ENCODE results near the gene NUP210L.
"Not testable (repeated sequence)": the region's sequence is repeated elsewhere in the genome, so short reads cannot be mapped to it uniquely, and the experiment has no call there.

Gene NUP210L

DNA sequence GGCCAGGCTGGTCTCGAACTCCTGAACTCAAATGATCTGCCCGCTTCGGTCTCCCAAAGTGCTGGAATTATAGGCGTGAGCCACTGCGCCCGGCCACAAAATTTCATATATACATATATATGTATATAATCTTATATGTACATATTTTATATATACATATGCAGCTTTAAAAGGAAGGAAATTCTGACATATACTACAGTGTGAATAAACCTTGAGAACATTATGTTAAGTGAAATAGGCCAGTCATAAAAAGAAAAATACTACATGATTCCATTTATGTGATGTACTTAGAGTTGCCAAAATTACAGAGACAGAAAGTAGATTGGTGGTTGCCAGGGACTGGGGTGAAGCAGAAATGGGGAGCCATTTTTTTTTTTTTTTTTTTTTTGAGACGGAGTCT is 63.2 kb downstream of the NUP210L start:
- no peaks in the 10 kb centered on the region for H3K9me3 ChIP-seq (ENCODE audit: control insufficient read depth, insufficient read depth, low read length)
- H3K36me3 ChIP-seq (ENCODE audit: control insufficient read depth, insufficient read depth, low read length), result no peaks in the 10 kb centered on the region
- H3K27me3 ChIP-seq (ENCODE audit: control insufficient read depth, insufficient read depth, low read length), result no peaks in the 10 kb centered on the region
- H3K4me1 ChIP-seq (ENCODE audit: control insufficient read depth, insufficient read depth, low read length), result no peaks in the 10 kb centered on the region
- H3K9ac ChIP-seq (ENCODE audit: low read depth, low read length), result no peak overlapping the region
- no peak overlapping the region for H3K4me3 ChIP-seq (ENCODE audit: low read depth, low read length)

DNA sequence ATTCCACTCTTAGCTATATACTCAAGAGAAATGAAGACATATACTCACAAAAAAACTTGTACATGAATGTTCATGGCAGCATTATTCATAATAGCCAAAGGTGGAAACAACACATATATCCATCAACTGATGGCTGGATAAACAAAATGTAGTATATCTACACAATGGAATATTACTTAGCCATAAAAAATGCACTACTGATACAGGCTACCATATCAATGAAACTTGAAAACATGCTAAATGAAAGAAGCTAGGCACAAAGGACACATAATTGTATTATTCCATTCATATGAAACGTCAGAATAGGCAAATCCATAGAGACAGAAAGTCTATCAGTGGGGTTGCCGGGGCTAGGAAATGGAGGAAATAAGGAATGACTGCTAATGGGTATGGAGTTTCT is 67.3 kb downstream of the NUP210L start:
- H3K9me3 ChIP-seq (ENCODE audit: control insufficient read depth, insufficient read depth, low read length), result no peaks in the 10 kb centered on the region
- no peaks in the 10 kb centered on the region for H3K4me1 ChIP-seq (ENCODE audit: control insufficient read depth, insufficient read depth, low read length)
- H3K36me3 ChIP-seq (ENCODE audit: control insufficient read depth, insufficient read depth, low read length), result no peaks in the 10 kb centered on the region
- no peak overlapping the region for H3K4me3 ChIP-seq (ENCODE audit: low read depth, low read length)
- no peaks in the 10 kb centered on the region for H3K27me3 ChIP-seq (ENCODE audit: control insufficient read depth, insufficient read depth, low read length)
- H3K9ac ChIP-seq (ENCODE audit: low read depth, low read length), result no peak overlapping the region

DNA sequence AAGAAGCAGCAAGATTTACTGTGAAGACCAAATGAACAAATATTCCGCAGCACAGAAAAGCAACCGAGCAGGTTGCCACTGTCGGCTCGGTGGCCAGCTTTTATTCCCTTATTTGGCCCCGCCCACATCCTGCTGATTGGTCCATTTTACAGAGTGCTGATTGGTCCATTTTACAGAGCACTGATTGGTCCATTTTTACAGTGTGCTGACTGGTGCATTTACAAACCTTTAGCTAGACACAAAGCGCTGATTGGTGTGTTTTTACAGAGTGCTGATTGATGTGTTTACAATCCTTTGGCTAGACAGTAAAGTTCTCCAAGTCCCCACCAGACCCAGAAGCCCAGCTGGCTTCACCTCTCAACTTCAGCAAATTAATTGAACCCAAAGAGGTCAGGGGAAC is 71.8 kb downstream of the NUP210L start:
- not testable (repeated sequence) for H3K27me3 ChIP-seq (ENCODE audit: control insufficient read depth, insufficient read depth, low read length); H3K4me1 ChIP-seq (ENCODE audit: control insufficient read depth, insufficient read depth, low read length)

GRCh38 chr1:154081386-154082126 is 73.3 kb downstream of the NUP210L start:
- H3K9me3 ChIP-seq (ENCODE audit: control insufficient read depth, insufficient read depth, low read length), result no peaks in the 10 kb centered on the region
- no peaks in the 10 kb centered on the region for H3K4me1 ChIP-seq (ENCODE audit: control insufficient read depth, insufficient read depth, low read length)
- no peaks in the 10 kb centered on the region for H3K27me3 ChIP-seq (ENCODE audit: control insufficient read depth, insufficient read depth, low read length)
- no peak overlapping the region for H3K9ac ChIP-seq (ENCODE audit: low read depth, low read length)
- H3K4me3 ChIP-seq (ENCODE audit: low read depth, low read length), result no peak overlapping the region
- H3K36me3 ChIP-seq (ENCODE audit: control insufficient read depth, insufficient read depth, low read length), result no peaks in the 10 kb centered on the region

More for the DNA sequence above, 71.8 kb downstream of the NUP210L start:
- not testable (repeated sequence) for H3K9ac ChIP-seq (ENCODE audit: low read depth, low read length); H3K36me3 ChIP-seq (ENCODE audit: control insufficient read depth, insufficient read depth, low read length); H3K9me3 ChIP-seq (ENCODE audit: control insufficient read depth, insufficient read depth, low read length); H3K4me3 ChIP-seq (ENCODE audit: low read depth, low read length)

DNA sequence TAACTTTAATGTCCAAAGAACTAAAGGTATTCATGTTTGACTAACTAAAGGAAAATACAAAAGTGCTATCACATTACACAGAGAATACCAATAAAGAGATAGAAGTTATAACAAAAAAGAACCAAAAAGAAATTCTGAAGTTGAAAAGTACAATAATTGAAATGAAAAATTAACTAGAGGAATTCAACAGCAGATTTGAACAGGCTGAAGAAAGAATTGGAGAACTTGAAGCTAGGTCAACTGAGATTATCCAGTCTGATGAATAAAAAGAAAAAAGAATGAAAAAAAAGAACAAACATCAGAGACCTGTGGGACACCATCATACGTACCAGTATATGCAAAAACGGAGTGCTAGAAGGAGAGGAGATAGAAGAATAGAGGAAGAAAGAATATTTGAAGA is 78.5 kb downstream of the NUP210L start:
- H3K9me3 ChIP-seq (ENCODE audit: control insufficient read depth, insufficient read depth, low read length), result no peaks in the 10 kb centered on the region
- no peaks in the 10 kb centered on the region for H3K4me1 ChIP-seq (ENCODE audit: control insufficient read depth, insufficient read depth, low read length)
- no peak overlapping the region for H3K9ac ChIP-seq (ENCODE audit: low read depth, low read length)
- H3K4me3 ChIP-seq (ENCODE audit: low read depth, low read length), result no peak overlapping the region
- no peaks in the 10 kb centered on the region for H3K27me3 ChIP-seq (ENCODE audit: control insufficient read depth, insufficient read depth, low read length)
- no peaks in the 10 kb centered on the region for H3K36me3 ChIP-seq (ENCODE audit: control insufficient read depth, insufficient read depth, low read length)

- no peak overlapping the region for H3K9ac ChIP-seq (ENCODE audit: low read depth, low read length)
- no peaks in the 10 kb centered on the region for H3K4me1 ChIP-seq (ENCODE audit: control insufficient read depth, insufficient read depth, low read length)
- H3K36me3 ChIP-seq (ENCODE audit: control insufficient read depth, insufficient read depth, low read length), result no peaks in the 10 kb centered on the region
- H3K9me3 ChIP-seq (ENCODE audit: control insufficient read depth, insufficient read depth, low read length), result no peaks in the 10 kb centered on the region
- H3K27me3 ChIP-seq (ENCODE audit: control insufficient read depth, insufficient read depth, low read length), result no peaks in the 10 kb centered on the region
- H3K4me3 ChIP-seq (ENCODE audit: low read depth, low read length), result no peak overlapping the region
Observed at GRCh38 chr1:154075746-154076145, 79.1 kb downstream of the NUP210L start.

DNA sequence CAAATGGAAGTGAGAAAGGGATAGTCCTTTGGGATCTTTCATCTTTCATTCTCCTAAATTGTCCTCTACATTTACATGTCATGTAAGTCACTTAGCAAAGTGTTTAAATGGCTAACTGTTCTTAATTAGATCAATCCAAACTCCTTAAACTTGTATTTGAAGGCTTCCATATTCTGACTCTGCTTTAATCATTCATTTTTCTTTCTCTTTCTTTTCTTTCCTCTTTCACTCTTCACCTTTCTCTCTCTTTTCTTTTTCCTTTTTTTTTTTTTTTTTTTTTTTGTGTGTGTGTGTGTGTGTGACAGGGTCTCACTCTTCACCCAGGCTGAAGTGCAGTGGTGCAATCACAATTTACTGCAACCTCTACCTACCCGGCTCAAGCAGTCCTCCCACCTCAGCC is 92.6 kb downstream of the NUP210L start:
- Histone ChIP-seq H3K4me1 (ENCODE audit: control insufficient read depth, insufficient read depth, low read length) (no peaks in the 10 kb centered on the region), H3K36me3 (ENCODE audit: control insufficient read depth, insufficient read depth, low read length) (no peaks in the 10 kb centered on the region), H3K4me3 (ENCODE audit: low read depth, low read length) (no peak overlapping the region), H3K9me3 (ENCODE audit: control insufficient read depth, insufficient read depth, low read length) (no peaks in the 10 kb centered on the region), H3K9ac (ENCODE audit: low read depth, low read length) (no peak overlapping the region), H3K27me3 (ENCODE audit: control insufficient read depth, insufficient read depth, low read length) (no peaks in the 10 kb centered on the region)

DNA sequence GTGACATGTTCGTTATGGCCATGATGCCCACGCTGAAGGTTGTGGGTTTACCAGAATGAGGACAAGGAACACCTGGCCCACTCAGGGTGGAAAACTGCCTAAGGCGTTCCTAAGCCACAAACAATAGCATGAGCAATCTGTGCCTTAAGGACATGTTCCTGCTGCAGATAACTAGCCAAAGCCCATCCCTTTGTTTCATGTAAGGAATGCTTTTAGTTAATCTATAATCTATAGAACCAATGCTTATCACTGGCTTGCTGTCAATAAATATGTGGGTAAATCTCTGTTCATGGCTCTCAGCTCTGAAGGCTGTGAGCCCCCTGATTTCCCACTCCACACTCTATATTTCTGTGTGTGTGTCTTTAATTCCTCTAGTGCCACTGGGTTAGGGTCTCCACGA is 107.4 kb downstream of the NUP210L start:
- H3K9me3 ChIP-seq (ENCODE audit: control insufficient read depth, insufficient read depth, low read length); H3K4me1 ChIP-seq (ENCODE audit: control insufficient read depth, insufficient read depth, low read length); H3K27me3 ChIP-seq (ENCODE audit: control insufficient read depth, insufficient read depth, low read length); H3K4me3 ChIP-seq (ENCODE audit: low read depth, low read length); H3K36me3 ChIP-seq (ENCODE audit: control insufficient read depth, insufficient read depth, low read length); H3K9ac ChIP-seq (ENCODE audit: low read depth, low read length): not testable (repeated sequence)

DNA sequence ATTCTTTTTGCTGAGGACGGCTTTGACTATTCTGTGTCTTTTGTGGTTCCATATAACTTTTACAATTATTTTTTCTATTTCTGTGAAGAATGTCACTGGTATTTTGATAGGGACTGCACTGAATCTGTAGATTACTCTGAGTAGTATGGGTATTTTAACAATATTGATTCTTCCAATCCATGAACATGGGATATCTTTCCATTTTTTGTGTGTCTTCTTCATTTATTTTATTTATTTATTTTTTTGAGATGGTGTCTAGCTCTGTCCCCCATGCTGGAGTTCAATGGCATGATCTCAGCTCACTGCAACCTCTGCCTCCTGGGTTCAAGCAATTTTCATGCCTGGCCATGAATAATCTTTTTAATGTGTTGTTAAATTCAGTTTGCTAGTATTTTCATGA is 121.2 kb downstream of the NUP210L start:
- H3K36me3 ChIP-seq (ENCODE audit: control insufficient read depth, insufficient read depth, low read length); H3K9me3 ChIP-seq (ENCODE audit: control insufficient read depth, insufficient read depth, low read length); H3K27me3 ChIP-seq (ENCODE audit: control insufficient read depth, insufficient read depth, low read length); H3K4me1 ChIP-seq (ENCODE audit: control insufficient read depth, insufficient read depth, low read length); H3K9ac ChIP-seq (ENCODE audit: low read depth, low read length); H3K4me3 ChIP-seq (ENCODE audit: low read depth, low read length): not testable (repeated sequence)

- Histone ChIP-seq H3K9ac (ENCODE audit: low read depth, low read length) (no peak overlapping the region), H3K4me1 (ENCODE audit: control insufficient read depth, insufficient read depth, low read length) (no peaks in the 10 kb centered on the region), H3K4me3 (ENCODE audit: low read depth, low read length) (no peak overlapping the region), H3K9me3 (ENCODE audit: control insufficient read depth, insufficient read depth, low read length) (no peaks in the 10 kb centered on the region), H3K27me3 (ENCODE audit: control insufficient read depth, insufficient read depth, low read length) (no peaks in the 10 kb centered on the region), H3K36me3 (ENCODE audit: control insufficient read depth, insufficient read depth, low read length) (no peaks in the 10 kb centered on the region)
Observed at GRCh38 chr1:154019940-154020339, 134.9 kb downstream of the NUP210L start.

GRCh38 chr1:154019269-154019668 is 135.6 kb downstream of the NUP210L start:
- H3K4me3 ChIP-seq (ENCODE audit: low read depth, low read length), result no peak overlapping the region
- H3K9me3 ChIP-seq (ENCODE audit: control insufficient read depth, insufficient read depth, low read length), result no peaks in the 10 kb centered on the region
- no peak overlapping the region for H3K9ac ChIP-seq (ENCODE audit: low read depth, low read length)
- no peaks in the 10 kb centered on the region for H3K27me3 ChIP-seq (ENCODE audit: control insufficient read depth, insufficient read depth, low read length)
- H3K4me1 ChIP-seq (ENCODE audit: control insufficient read depth, insufficient read depth, low read length), result no peaks in the 10 kb centered on the region
- no peaks in the 10 kb centered on the region for H3K36me3 ChIP-seq (ENCODE audit: control insufficient read depth, insufficient read depth, low read length)

- Histone ChIP-seq H3K36me3 (ENCODE audit: control insufficient read depth, insufficient read depth, low read length) (no peaks in the 10 kb centered on the region), H3K4me3 (ENCODE audit: low read depth, low read length) (no peak overlapping the region), H3K27me3 (ENCODE audit: control insufficient read depth, insufficient read depth, low read length) (no peaks in the 10 kb centered on the region), H3K4me1 (ENCODE audit: control insufficient read depth, insufficient read depth, low read length) (no peaks in the 10 kb centered on the region), H3K9ac (ENCODE audit: low read depth, low read length) (no peak overlapping the region), H3K9me3 (ENCODE audit: control insufficient read depth, insufficient read depth, low read length) (no peaks in the 10 kb centered on the region)
Observed at GRCh38 chr1:154014154-154014907, 140.5 kb downstream of the NUP210L start.

Data from iPS-15b (cell line).